K562 (cell line): ENCODE measurements around the gene RNF2. TPM values are rescaled to one million over a fixed set of nuclear protein-coding genes. Genes with fewer than 3 reads are reported as not detected.

Experiments used
- ATF3 ChIP-seq, 2 experiments: fragments of 450-650 bp in 1 of 2; sonication (generic) in 1 of 2; formaldehyde crosslinking in 1 of 2; IDR thresholded peaks in 1 of 2; conservative IDR thresholded peaks in 1 of 2; 2 replicates each; pipeline versions ENCODE4 v1.6.1 to v1.8.1; 2016 to 2023; ENCODE audit warnings: mild to moderate bottlenecking in 2 of 2, moderate library complexity in 2 of 2, inconsistent platforms in 1 of 2, missing genetic modification reagents in 1 of 2
- BRF1 ChIP-seq: IDR thresholded peaks from 3 replicates; pipeline ENCODE4 v1.6.1; 2011; ENCODE audit warnings: borderline replicate concordance, mild to moderate bottlenecking; ENCODE audit not compliant: insufficient read length; ENCODE audit errors: extremely low read depth
- CGGBP1 ChIP-seq: fragments of 250-450 bp; sonication (Bioruptor Pico); IDR thresholded peaks from 2 replicates; pipeline ENCODE4 v1.9.0; 2021; ENCODE audit warnings: mild to moderate bottlenecking
- ELF1 ChIP-seq: fragments of 200-800 bp; sonication (Bioruptor generic); IDR thresholded peaks from 2 replicates; pipeline ENCODE4 v1.6.1; 2016; ENCODE audit warnings: missing genetic modification characterization, missing compliant biosample characterization
- EZH2 ChIP-seq: IDR thresholded peaks from 2 replicates; pipeline ENCODE4 v1.6.1; 2012; ENCODE audit warnings: low read depth, mild to moderate bottlenecking, inconsistent platforms, low read length, borderline replicate concordance
- KAT2B ChIP-seq: IDR thresholded peaks from one replicate; pipeline ENCODE4 v1.6.1; 2012; ENCODE audit warnings: low read depth, mild to moderate bottlenecking, control low read depth, inconsistent platforms, low read length, moderate library complexity
- LEF1 ChIP-seq: fragments of 450-650 bp; IDR thresholded peaks from 2 replicates; pipeline ENCODE4 v1.6.1; 2016; ENCODE audit warnings: mild to moderate bottlenecking
- MCM3 ChIP-seq: fragments of 450-650 bp; IDR thresholded peaks from 2 replicates; pipeline ENCODE4 v1.6.1; 2016
- MEF2D ChIP-seq: conservative IDR thresholded peaks from 2 replicates; pipeline ENCODE4 v1.6.1; 2016; ENCODE audit warnings: low read depth, missing genetic modification characterization, missing compliant biosample characterization
- NR4A1 ChIP-seq, 2 experiments: fragments of 250-450 bp in 1 of 2; fragments of 450-650 bp in 1 of 2; sonication (Bioruptor Pico) in 1 of 2; IDR thresholded peaks; 2 replicates each; pipeline versions ENCODE4 v1.4.0 to v1.6.1; 2016 to 2020; ENCODE audit warnings: mild to moderate bottlenecking in 2 of 2, missing compliant biosample characterization in 1 of 2, missing genetic modification characterization in 1 of 2, moderate library complexity in 1 of 2
- PHTF2 ChIP-seq: fragments of 250-450 bp; sonication (Bioruptor Pico); IDR thresholded peaks from 2 replicates; pipeline ENCODE4 v1.5.0; 2021; ENCODE audit warnings: mild to moderate bottlenecking
- POLR2A ChIP-seq: fragments of 450-650 bp; conservative IDR thresholded peaks from 2 replicates; pipeline ENCODE4 v1.6.1; 2016
- TAF9B ChIP-seq: fragments of 450-650 bp; IDR thresholded peaks from 2 replicates; pipeline ENCODE4 v1.6.1; 2018; ENCODE audit warnings: mild to moderate bottlenecking; ENCODE audit not compliant: partially characterized antibody
- ZNF143 ChIP-seq: sonication (generic); formaldehyde crosslinking; IDR thresholded peaks from 2 replicates; pipeline ENCODE4 v1.9.0; 2022; ENCODE audit warnings: mild to moderate bottlenecking, missing genetic modification reagents
- polyA plus RNA-seq, 8 experiments: library from polyadenylated mRNA; depleted of rRNA in 4 of 8; stranded (reverse) in 5 of 8; unstranded in 3 of 8; fragments of >200 nt; fragmentation: Nextera tagmentation in 2 of 8; fragmentation: Illumina TruSeq in 1 of 8; extraction: Ambion mirVana in 2 of 8; extraction: Trizol in 1 of 8; gene quantifications; 2 replicates each; pipeline versions ENCODE4 v1.2.1 to v1.2.3, GENCODE V29; 2011 to 2014; ENCODE audit warnings: inconsistent platforms in 1 of 8, missing spikeins in 1 of 8
- total RNA-seq, 7 experiments: library from RNA; depleted of rRNA in 6 of 7; stranded (reverse); fragments of >200 nt in 6 of 7; fragmentation: Illumina TruSeq in 2 of 7; extraction: Trizol in 2 of 7; gene quantifications; 2 replicates each; pipeline versions ENCODE4 v1.2.1 to v1.2.3, GENCODE V29; 2011 to 2021; ENCODE audit warnings: low replicate concordance in 1 of 7
- TF ChIP-seq, protein P1 (sequence below): fragments of 250-450 bp; sonication (Bioruptor Pico); IDR thresholded peaks from 2 replicates; pipeline ENCODE4 v1.4.0; 2020; ENCODE audit warnings: mild to moderate bottlenecking, moderate library complexity, borderline replicate concordance
- TF ChIP-seq, protein P2 (sequence below): fragments of 250-450 bp; sonication (Bioruptor Pico); IDR thresholded peaks from 2 replicates; pipeline ENCODE4 v1.8.0; 2021; ENCODE audit warnings: moderate library complexity, mild to moderate bottlenecking, inconsistent platforms
- TF ChIP-seq, protein P3 (sequence below): sonication (generic); formaldehyde crosslinking; IDR thresholded peaks from 2 replicates; pipeline ENCODE4 v1.8.1; 2023; ENCODE audit warnings: mild to moderate bottlenecking, missing genetic modification reagents
- TF ChIP-seq, protein P4 (sequence below): sonication (generic); formaldehyde crosslinking; IDR thresholded peaks from 2 replicates; pipeline ENCODE4 v1.8.0; 2023; ENCODE audit warnings: mild to moderate bottlenecking, missing genetic modification reagents

Gene RNF2
- total and polyA plus RNA-seq, 9 of the 15 experiments (the other 6 are each of a cell fraction or from before 2014, with no cell fraction given) = 7.1 to 66.5 (median 32.9) TPM

DNA sequence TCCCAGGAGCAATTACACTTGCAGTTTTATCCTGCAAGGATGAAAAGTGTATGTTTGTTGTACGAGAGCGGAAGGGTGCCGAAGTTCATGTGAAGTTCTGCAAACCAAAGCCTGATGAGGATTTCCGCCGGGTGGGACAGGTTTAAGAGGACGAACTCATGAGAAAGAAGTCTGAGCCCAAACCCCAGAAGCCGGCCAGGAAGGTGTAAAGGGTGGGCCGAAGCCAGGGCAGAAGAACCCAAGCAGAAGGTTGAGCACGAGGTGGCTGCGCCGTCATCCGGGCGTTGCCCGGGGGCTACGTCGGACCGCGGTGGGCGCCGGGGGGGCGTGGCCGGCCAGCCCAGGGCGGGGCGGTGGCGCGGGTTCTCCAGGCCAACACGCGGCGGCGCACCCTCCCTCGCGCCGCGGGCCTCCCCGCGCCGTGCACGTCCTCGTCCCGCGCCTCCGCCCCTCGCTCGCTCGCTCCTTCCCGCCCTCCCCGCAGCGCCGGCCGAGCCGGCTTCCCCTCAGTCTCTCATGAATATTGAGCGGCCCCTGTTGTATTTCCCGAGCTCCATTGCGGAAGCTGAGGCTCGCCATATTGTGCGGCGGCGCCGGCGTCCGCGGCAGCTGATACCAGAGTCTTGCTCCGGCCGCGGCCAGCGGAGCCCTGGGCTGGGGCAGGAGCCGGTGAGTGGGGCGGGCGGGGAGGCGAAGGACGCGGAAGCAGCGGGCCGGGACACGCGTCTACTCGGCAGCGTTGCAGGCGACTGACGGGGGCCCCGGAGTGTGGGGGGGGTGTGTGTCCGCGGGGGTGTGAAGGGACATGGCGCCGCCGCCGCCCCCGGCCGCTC lies at the start of gene RNF2 (continued):
- TF ChIP-seq BRF1 = no peak
- peak; percentile 79 for TF ChIP-seq ELF1 (tag)
- no peak for TF ChIP-seq LEF1
- TF ChIP-seq, protein P1, sequence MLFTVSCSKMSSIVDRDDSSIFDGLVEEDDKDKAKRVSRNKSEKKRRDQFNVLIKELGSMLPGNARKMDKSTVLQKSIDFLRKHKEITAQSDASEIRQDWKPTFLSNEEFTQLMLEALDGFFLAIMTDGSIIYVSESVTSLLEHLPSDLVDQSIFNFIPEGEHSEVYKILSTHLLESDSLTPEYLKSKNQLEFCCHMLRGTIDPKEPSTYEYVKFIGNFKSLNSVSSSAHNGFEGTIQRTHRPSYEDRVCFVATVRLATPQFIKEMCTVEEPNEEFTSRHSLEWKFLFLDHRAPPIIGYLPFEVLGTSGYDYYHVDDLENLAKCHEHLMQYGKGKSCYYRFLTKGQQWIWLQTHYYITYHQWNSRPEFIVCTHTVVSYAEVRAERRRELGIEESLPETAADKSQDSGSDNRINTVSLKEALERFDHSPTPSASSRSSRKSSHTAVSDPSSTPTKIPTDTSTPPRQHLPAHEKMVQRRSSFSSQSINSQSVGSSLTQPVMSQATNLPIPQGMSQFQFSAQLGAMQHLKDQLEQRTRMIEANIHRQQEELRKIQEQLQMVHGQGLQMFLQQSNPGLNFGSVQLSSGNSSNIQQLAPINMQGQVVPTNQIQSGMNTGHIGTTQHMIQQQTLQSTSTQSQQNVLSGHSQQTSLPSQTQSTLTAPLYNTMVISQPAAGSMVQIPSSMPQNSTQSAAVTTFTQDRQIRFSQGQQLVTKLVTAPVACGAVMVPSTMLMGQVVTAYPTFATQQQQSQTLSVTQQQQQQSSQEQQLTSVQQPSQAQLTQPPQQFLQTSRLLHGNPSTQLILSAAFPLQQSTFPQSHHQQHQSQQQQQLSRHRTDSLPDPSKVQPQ (CRISPR knock-in tag) = no peak
- TF ChIP-seq CGGBP1 = no peak
- TF ChIP-seq, protein P2, sequence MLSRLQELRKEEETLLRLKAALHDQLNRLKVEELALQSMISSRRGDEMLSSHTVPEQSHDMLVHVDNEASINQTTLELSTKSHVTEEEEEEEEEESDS (CRISPR knock-in tag) = no peak
- no peak for TF ChIP-seq MCM3
- TF ChIP-seq, protein P3, sequence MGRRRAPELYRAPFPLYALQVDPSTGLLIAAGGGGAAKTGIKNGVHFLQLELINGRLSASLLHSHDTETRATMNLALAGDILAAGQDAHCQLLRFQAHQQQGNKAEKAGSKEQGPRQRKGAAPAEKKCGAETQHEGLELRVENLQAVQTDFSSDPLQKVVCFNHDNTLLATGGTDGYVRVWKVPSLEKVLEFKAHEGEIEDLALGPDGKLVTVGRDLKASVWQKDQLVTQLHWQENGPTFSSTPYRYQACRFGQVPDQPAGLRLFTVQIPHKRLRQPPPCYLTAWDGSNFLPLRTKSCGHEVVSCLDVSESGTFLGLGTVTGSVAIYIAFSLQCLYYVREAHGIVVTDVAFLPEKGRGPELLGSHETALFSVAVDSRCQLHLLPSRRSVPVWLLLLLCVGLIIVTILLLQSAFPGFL (CRISPR knock-in tag) = 0 out of 2 replicates have a peak, but pooled peaks have one; percentile 57
- no peak for TF ChIP-seq TAF9B
- TF ChIP-seq ZNF143 (CRISPR knock-in tag) = 0 out of 2 replicates have a peak, but pooled peaks have one; percentile 35
- TF ChIP-seq EZH2 = no peak
- no peak for TF ChIP-seq ATF3 (IDR thresholded peaks at IDR 0.05)
- TF ChIP-seq ATF3 (CRISPR knock-in tag; conservative IDR thresholded peaks at IDR 0.05) = no peak; the same call in 1 of the 2 replicates
- no peak for TF ChIP-seq PHTF2 (CRISPR knock-in tag)
- TF ChIP-seq, protein P4, sequence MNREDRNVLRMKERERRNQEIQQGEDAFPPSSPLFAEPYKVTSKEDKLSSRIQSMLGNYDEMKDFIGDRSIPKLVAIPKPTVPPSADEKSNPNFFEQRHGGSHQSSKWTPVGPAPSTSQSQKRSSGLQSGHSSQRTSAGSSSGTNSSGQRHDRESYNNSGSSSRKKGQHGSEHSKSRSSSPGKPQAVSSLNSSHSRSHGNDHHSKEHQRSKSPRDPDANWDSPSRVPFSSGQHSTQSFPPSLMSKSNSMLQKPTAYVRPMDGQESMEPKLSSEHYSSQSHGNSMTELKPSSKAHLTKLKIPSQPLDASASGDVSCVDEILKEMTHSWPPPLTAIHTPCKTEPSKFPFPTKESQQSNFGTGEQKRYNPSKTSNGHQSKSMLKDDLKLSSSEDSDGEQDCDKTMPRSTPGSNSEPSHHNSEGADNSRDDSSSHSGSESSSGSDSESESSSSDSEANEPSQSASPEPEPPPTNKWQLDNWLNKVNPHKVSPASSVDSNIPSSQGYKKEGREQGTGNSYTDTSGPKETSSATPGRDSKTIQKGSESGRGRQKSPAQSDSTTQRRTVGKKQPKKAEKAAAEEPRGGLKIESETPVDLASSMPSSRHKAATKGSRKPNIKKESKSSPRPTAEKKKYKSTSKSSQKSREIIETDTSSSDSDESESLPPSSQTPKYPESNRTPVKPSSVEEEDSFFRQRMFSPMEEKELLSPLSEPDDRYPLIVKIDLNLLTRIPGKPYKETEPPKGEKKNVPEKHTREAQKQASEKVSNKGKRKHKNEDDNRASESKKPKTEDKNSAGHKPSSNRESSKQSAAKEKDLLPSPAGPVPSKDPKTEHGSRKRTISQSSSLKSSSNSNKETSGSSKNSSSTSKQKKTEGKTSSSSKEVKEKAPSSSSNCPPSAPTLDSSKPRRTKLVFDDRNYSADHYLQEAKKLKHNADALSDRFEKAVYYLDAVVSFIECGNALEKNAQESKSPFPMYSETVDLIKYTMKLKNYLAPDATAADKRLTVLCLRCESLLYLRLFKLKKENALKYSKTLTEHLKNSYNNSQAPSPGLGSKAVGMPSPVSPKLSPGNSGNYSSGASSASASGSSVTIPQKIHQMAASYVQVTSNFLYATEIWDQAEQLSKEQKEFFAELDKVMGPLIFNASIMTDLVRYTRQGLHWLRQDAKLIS (CRISPR knock-in tag) = no peak; the same call in 1 of the 2 replicates
- TF ChIP-seq NR4A1 (CRISPR knock-in tag; IDR thresholded peaks at IDR 0.05) = no peak
- TF ChIP-seq NR4A1 (tag; IDR thresholded peaks at IDR 0.05) = no peak
- no peak for TF ChIP-seq MEF2D (tag)
- no peak for TF ChIP-seq KAT2B
- TF ChIP-seq POLR2A = peak; percentile 79
